ENCODE measurements around the gene HEG1.

The HEG1 gene

DNA sequence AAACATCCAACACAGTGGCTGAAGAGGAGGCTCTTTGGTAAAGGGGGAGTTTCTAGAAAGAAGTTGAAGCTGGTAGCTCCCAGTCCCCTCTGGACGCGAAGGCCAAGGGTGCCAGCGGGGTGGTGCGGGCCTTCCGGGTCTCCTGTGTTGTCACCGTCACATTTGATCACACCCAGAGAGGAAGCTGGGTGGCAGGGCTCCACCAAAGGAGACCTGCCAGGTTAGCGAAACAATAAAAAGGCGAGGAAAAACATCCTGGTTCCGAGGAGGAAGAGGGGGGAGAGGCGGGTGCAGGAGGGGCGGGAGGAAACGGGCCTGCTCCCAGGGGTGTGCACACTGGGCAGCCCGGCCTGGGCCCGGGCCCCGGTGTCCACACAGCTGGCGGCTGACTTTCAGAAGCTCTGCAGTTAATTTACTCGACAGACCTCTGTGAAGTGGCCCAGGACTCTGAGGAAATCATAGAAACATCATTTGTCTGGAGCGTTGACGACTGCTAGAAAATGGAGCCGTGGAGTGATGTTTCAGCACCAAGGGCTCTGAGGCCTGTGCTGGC, 12.1 kb downstream of the HEG1 start:
- DNase-seq = no peak

DNA sequence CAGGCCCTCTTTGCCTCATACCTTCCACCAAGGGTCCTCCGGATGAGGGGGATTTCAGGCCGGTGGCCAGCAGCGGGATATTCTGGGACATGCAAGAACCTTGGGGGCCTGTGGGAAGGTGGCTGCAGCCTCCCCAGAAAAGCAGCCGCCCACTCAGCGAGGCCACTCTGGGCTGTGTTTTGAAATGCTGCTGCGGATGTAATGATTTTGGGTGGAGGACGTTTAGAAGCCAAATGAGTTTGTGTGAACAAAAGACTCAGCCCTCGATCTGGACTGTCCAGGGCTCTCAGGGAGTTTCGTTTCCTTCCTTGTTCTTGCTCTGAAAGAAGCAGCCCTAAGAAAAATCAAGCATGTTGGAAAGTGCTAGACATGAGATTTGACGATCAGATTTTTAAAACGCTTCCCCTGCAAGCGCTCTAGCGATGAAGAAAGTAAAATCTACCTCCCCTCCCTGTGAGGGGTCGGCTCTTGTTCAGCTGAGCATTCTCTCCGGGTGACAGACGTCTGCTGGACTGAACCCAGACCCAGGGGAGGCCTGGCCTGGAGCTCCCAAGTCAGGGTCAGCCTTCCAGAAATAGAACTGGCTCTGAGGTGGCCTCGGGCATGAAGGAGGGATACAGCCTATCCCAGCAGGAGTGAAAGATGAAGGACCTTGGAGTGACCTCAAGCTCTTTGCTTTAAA, 12.9 kb downstream of the HEG1 start:
- DNase-seq = no peak

DNA sequence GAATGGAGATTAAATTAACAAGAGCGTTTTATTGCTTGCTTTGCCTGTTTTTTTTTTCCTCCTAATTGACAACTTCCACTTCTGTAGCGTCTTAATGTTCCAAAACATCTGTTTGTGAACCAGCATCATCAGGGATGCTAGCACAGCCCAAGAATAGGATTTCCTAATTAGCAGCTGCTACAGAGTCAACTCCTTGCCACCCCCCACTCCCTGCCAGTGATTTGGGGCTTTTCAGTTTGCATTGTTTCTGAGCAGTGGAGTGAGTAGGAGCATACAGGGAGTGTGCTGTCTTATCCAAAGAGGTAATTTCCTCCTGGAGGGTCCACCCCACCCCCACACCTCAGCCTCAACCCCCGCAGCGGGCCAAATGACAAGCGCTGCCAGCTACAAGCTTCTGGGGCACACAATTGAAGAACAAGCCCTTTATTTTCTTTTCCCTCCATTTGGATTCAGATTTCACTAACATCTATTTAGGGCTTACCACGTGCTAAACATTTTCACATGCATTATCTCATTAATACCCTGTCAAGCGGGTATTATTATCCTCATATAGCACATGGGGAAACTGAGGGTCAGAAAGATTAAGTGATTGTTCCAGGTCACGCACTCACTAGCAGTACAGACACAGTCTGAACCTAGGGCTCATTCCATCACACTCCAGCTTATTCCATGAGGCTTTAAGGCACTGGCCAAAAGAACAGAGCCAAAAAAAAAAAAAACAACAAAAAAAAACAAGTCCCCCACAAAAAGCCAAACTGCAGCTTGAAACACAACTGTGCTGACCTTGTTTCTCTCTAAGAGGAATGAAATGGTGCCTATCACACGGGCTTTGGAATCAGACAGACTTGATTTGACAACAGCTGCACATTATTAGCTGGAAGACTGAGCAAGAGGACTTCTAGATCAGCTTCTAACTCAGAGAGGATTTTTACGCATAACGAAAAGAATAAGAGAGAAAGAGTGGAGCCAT, 16.4 kb downstream of the HEG1 start:
- DNase-seq = no peak

DNA sequence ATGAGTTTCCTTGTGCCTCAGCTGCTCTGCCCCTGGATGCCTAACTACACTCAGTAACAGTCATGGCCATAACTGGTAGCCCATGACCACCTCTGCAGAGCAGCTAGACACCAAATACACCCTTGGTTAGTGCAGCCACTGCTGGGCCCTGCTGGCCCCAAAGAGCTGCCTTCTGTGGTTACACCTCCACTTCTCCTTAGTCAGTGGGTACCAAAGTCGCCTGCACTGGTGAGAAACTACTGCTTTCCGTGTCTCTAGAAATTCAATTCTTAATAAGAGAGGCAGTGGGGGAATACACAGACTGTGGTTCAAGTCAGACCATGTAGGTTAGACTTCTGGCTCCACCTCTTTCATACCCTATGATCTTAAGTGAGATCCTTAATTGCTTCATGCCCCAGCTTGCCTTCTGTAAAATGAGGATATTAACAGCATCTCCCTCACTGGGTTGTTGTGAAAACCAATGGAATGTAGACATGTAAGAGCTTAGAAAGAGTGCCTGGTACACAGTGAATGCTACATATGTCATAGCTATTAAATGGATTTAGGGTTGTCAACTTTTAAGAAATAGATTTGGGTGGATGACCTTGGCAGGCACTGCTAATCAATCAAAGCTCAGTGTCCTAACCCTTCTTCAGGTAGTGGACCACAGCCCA, 18.2 kb downstream of the HEG1 start:
- no peak for DNase-seq

DNA sequence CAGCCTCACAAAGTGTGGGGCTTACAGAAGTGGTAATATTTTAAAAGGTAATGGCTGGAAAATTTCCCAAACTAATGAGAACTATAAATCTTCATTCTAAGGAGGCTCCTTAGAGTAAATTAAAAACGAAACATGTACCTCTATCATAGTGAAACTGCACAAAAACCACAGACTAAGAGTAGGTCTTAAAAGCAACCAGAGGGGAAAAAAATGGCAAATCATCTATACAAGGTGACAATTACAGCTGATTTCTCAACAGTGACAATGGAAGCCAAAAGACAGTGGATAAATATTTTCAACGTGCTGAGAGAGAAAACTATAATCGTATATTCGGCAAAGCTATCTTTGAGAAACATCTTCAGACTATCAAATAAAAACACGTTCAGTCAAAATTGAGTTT, 20.6 kb downstream of the HEG1 start:
- DNase-seq = no peak

DNA sequence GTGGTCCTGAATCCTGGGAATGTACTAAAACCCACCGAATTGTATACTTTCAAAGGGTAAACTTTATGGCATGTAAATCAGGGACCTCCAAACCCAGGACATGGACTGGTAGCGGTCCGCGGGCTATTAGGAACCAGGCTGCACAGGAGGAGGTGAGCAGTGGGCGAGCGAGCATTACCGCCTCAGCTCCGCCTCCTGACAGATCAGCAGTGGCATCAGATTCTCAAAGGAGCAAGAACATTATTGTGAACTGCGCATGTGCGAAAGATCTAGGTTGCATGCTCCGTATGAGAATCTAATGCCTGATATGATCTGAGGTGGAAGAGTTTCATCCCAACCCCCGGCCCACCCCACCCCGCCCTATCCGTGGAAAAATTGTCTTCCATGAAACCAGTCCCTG, 22.2 kb downstream of the HEG1 start:
- DNase-seq = no peak

DNA sequence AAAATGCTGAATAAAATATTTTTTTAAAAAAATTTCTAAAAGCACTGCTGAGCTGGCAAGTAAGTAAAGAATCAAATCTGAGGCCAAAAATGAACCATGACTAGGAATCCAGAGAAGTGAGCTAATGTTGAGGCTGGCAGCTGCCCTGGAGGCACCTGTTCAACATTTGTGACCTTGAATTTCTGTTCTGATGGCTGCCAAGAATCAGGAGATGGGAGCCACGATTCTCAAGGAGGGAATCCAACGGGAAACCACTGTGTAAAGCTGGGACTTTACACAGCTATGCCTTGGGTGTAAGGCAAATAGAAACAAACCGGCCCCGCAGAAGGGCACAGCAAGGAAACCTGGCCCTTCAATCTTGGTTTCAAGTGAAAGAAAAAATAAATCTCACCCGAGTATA, 22.7 kb downstream of the HEG1 start:
- no peak for DNase-seq

DNA sequence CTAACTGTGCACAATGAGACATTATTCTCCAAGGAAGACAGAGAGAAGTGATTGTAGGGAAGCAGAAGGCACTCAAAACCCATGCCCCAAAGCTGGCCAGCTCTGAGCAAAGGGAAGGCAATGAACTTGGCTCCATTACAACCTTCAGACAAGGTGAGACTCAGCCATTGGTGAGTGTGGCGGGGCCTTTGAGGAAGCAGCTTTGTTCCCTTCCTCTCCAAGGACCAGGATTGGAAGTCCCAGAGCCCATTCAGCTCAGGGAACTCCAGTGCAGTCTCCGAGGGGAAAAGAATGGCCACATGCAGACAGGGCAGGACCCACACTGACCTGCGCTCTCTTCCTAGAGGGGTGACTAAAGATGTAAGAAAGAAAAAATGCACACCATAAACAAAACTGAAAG, 23.1 kb downstream of the HEG1 start:
- DNase-seq = no peak

DNA sequence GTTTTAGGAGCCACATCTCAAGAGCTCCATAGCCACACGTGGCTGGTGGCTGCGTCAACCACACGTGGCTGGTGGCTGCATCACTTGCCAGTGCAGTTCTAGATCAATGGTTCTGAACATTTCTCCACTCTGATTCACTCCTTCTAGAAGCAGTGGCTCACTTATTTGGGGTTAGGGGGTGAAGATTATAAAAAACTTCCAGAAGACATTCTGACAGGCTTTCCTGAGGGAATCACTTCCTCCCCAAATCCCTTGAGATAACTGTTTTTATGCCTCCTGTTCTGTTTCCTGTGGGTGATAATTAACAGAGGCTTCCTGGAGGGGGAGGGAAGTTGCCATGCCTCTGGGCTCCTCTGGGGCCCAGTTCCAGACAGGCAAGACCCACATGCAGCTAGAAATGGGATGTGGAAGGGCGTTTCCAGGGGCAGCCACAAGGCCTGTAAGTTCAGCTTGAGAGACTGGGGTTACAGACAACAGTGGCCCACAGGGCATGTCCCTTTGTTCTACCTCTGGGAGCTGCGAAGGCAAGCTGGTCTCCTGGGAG, 23.6 kb downstream of the HEG1 start:
- DNase-seq = no peak

DNA sequence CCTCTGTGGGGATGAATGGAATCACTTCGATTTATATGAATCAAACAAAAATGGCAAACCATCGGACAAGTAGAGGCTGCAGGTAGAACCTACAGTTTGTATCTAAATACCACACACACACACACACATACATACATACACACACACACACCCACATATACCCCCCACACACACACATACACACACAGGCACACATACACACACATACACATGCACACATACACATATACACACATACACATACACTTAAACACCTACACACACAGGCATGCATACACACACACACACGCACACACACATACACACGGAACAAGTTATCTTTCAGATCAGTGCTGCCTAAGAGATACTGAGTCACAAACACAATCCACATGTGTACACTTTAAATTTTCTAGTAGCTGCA, 24.3 kb downstream of the HEG1 start:
- DNase-seq = no peak

DNA sequence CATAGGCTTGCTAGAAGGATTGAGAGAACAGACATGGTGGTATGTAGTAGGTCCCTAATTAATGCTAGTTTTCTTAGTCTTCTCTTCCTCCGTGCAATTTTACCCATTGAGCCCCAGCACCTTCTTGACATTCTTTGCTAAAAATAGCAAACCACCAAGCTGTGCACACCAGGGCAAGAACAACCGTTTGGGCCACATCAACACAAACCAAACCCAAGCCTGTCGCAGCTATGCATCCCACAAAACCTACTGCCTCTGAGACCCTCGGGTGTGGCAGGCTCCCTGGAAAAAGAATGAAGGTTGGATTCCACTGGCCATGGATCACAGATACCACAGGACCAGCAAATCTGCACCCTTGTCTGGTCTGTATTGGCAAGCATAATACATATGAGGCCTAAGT, 27.1 kb downstream of the HEG1 start:
- DNase-seq = no peak

DNA sequence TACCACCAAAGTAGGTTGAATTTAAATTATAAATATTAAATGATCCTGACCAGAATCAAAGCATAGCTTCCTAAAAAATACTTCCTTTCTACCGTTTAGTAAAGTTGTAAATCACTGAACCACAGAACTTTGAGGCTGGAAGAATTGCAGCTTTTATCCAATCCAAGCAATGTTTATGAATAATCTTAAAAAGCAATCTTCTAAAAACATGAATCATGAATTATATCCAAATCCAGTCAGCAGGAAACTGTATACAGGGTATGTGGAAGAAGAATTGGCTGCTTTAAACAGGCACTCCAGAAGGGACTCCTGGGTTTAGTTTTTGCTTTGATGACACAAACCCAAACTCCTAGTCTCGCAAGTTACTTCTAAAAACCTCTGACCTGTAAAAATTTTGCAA, 30.2 kb downstream of the HEG1 start:
- DNase-seq = no peak

DNA sequence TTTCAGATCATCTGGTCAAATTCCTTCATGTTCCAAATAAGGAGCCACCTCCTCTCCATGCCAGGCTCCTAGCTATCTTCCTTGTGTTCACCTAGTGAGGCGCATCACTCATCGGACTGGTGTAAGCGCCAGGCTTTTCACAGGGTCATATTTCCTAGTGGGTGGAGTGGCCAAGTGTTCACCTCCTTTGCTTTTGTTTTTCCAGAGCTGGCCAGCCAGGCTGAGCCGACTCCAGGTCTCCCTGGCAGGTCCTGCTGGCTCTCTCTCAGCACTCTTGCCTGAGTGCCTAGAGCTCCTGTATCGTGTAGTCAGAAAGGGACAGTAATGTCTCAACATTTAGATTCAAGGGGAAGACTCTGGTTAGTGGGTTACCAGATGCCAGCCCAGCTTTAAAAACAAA, 31.0 kb downstream of the HEG1 start:
- no peak for DNase-seq

DNA sequence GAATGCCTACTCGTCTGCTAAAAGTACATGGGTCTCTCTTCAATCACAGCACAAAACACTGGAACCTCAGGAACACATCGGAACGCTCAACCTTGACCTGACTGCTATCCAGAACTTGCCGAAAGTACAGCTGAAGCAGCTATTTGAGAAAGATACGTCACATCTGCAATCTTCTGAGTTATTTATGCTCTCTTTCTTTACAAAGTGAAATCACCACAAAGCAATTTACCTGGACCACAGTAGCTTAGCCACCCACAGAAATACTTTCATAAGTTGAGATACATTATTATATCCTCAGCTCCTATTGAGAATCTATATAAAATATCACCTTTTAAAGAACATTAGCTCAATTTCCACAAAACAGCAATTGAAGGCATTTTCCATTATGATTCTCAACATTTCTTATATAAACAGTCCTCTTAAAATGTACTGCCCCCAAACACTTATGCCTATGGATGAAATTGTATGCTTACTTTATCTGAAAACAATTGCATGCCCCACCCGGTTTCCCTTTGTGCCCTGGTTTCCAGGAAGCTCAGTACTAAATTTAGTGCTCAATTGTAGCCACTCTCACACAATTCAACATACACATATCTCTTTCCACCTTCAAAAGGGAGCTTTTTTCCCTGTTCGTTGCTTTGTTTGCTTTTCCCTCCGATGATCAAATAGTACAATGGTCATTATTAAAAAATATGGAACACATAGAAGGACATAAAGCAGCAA, 31.8 kb downstream of the HEG1 start:
- DNase-seq = no peak

DNA sequence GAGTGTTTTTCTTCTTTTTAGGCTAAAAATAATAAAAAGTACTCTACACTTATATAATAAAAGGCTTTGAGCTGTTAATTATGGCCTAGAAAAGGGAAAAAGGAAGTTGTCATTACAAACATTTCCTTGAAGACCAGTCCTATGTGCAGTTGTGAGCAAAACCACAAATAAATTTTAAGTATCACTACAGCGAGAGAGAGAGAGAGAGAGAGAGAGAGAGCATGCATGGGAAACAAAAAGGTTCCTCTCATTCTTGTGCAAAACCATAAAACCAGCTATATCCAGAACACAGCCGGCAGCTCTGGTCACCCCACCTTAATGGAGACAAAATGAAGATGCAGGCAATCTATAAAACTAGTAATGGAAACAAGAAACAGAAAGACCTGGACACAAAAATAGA, 33.6 kb downstream of the HEG1 start:
- DNase-seq = no peak

DNA sequence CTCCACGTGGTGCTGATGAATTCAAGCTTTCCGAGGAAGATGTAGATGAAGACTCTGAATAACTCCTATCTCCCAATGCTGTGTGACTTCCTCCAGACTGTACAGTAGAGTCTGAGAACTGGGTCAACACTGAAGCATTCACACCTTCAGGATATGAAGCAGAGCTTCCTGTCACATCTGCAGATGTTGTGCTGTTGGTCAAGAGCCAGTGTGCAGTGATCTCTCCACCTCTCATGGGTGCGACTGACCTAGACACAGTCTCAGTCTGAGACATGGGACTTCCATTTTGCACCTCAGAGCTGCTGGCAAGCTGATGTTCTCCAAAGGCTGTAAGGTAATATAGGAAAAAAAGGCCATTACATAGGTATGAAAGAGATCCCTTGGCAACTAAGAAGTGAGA, 36.5 kb downstream of the HEG1 start:
- no peak for DNase-seq

DNA sequence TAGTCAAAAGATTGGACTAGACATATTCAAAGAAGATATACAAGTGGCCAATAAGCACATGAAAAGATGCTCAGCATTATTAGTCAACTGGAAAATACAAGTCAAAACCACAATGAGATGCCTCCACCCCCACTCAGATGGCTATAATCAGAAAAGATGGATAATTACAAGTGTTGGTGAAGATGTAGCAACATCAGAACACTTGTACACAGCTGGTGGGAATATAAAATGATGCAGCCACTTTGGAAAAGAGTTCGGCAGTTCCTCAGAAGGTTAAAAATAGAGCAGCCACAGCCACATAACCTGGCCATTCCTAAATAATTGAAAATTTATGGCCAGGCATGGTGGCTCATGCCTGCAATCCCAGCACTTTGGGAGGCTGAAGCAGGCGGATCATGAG, 38.4 kb downstream of the HEG1 start:
- DNase-seq = no peak

DNA sequence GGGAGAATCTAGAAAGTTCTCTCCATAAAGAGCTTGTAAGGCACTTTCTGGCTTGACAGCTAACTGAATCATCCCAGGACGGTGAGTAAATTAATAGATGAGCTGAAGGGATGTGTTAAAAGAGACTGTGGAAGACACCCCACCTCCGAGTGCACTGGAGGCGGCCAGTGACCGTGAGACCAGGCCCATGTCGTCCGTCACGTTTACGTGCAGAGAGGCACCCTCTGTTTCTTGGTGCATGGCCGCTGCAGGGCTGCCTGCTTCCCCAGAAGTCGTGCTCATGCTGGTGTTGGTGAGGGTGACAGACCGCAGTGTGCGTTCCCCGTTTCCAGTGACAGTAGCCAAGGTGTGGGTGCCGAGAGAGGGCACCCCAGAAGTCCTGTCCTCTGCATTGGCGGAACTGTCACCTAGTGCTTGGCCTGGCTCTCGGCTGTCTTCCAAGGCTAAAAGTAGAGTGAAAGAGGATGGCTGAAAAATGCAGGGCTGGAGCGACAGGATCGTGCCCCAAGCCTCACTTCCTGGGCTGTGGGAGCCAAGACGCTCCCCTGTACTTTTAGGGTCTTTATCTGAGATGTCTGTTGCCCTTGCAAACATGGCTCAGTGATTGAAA, 41.1 kb downstream of the HEG1 start:
- DNase-seq = no peak

DNA sequence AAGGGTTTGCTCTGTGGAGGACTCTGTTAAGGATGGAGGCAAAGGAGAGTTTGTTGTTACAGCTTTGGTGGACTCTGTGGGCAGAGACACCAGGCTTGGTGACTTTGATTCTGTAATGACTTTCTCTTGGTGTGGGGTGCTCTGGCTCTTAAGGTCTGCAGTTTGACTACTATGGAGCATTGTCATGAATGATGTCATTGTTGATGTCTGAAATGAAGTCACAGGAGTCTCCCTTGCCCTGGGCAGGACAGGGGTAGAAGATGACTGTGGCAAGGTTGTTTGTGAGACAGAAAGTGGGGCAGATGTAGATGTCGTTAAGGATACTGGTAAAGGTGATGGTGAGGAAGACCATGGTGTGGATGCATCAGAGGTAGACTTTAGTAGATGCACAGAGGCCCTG, 42.7 kb downstream of the HEG1 start:
- no peak for DNase-seq

DNA sequence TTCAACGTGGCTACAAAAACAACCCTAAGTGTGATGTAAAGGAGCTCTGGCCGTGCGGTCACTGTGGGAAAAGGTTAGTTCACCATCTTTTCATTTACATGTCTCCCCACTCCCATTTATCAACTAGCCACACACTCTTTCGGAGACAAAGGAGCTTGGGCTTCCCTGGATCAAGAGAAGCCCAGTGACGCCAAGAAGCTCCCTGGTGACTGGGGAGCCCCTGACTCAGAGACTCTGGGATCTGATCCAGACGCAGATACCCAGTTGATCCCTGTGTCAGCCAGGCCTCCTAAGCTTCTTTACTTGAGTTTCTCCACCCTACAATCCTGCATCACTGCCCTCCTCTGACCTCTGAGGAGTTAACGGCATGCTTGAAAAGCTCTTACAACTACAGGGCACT, 43.9 kb downstream of the HEG1 start:
- no peak for DNase-seq

DNA sequence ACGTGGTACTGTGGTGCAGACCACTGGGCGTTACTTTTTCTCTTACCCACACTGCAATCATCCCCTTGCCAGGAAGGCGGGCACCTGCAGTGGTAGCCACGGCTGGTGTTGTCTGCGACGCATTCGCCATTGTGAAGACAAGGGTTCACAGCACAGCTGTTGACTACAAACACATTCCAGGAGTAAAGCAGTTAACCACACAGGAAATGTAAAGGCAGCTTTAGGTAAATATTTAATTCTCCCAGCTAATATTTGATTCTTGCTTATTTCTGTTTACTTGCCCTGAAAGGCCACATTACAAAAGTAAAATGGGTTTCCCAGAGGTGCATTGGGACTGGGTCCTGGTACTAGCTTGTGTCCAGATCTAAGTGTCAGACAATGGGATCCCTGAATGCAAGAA, 45.4 kb downstream of the HEG1 start:
- no peak for DNase-seq

DNA sequence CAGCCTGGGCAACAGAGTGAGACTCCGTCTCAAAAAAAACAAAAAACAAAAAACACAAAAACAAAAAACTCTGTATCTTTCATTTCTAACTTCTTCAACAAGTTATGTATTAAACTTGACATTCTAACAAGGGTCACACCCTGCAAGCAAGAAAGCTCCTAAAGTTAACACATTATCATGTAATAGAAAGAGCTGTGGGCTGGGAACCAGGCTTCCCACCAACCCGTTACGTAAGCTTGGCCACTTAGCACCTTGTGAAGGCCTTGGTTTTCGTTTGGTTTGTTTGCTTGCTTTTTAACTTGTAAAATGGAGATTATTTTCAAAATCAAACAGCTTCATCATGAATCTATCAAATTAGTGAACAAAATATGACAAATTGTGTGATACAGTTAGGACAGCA, 47.0 kb downstream of the HEG1 start:
- DNase-seq = no peak

All from inflammatory macrophage treated with lipopolysaccharide for 1 hour (primary cell).